GM12892 (cell line): ENCODE data around the gene CDH4.

Experiments used
- DNase-seq: peaks from one replicate; pipeline ENCODE4 v3.0.0; 2011; ENCODE audit not compliant: insufficient read length
- FAIRE-seq: peaks from 2 replicates; lab custom pipeline; 2011; peaks lifted over from hg19 to GRCh38; lab: Jason Lieb, UNC
- POLR2A ChIP-seq: IDR thresholded peaks from 2 replicates; pipeline ENCODE4 v1.6.1; 2011; ENCODE audit warnings: low read depth, low read length, control low read depth
- POLR2AphosphoS5 ChIP-seq: IDR thresholded peaks from 2 replicates; pipeline ENCODE4 v1.6.1; 2011; ENCODE audit warnings: low read depth, low read length, control low read depth
- TAF1 ChIP-seq: IDR thresholded peaks from 2 replicates; pipeline ENCODE4 v1.6.1; 2011; ENCODE audit warnings: low read depth, mild to moderate bottlenecking, control low read depth, low read length, borderline replicate concordance

CDH4 gene

GRCh38 chr20:61780066-61780465 is 528.0 kb downstream of the CDH4 start:
- FAIRE-seq (no peak), DNase-seq (no peak)
- TF ChIP-seq POLR2AphosphoS5 = no peak
- no peak for TF ChIP-seq TAF1
- no peak for TF ChIP-seq POLR2A

GRCh38 chr20:61784801-61785566 is 532.9 kb downstream of the CDH4 start:
- TF ChIP-seq TAF1 (no peak), POLR2A (no peak), POLR2AphosphoS5 (no peak)
- FAIRE-seq = no peak

GRCh38 chr20:61785567-61785816 is 533.4 kb downstream of the CDH4 start:
- FAIRE-seq = no peak
- TF ChIP-seq TAF1 = no peak
- TF ChIP-seq POLR2A = no peak
- no peak for TF ChIP-seq POLR2AphosphoS5
- DNase-seq = no peak

More at GRCh38 chr20:61784801-61785566, 532.9 kb downstream of the CDH4 start:
- no peak for DNase-seq

- TF ChIP-seq POLR2A = no peak
- DNase-seq (no peak), FAIRE-seq (no peak)
Observed at GRCh38 chr20:61786230-61786629, 534.2 kb downstream of the CDH4 start.

- TF ChIP-seq POLR2AphosphoS5 = no peak
- no peak for TF ChIP-seq TAF1
- TF ChIP-seq POLR2A = no peak
- DNase-seq (no peak), FAIRE-seq (no peak)
Observed at GRCh38 chr20:61788343-61788742, 536.3 kb downstream of the CDH4 start.

GRCh38 chr20:61789329-61789728 is 537.3 kb downstream of the CDH4 start:
- FAIRE-seq = no peak

GRCh38 chr20:61790116-61790827 is 538.2 kb downstream of the CDH4 start:
- FAIRE-seq (no peak), DNase-seq (no peak)
- TF ChIP-seq POLR2A (no peak), TAF1 (no peak), POLR2AphosphoS5 (no peak)

More at GRCh38 chr20:61789329-61789728, 537.3 kb downstream of the CDH4 start:
- no peak for TF ChIP-seq POLR2AphosphoS5
- no peak for TF ChIP-seq TAF1
- TF ChIP-seq POLR2A = no peak
- no peak for DNase-seq

GRCh38 chr20:61791995-61792394 is 539.9 kb downstream of the CDH4 start:
- TF ChIP-seq POLR2A = no peak
- no peak for TF ChIP-seq POLR2AphosphoS5
- no peak for TF ChIP-seq TAF1
- FAIRE-seq (no peak), DNase-seq (no peak)

GRCh38 chr20:61795669-61796630 is 543.9 kb downstream of the CDH4 start:
- no peak for DNase-seq
- no peak for FAIRE-seq

GRCh38 chr20:61796738-61797137 is 544.7 kb downstream of the CDH4 start:
- DNase-seq (no peak), FAIRE-seq (no peak)
- TF ChIP-seq POLR2A (no peak), POLR2AphosphoS5 (no peak), TAF1 (no peak)

More at GRCh38 chr20:61795669-61796630, 543.9 kb downstream of the CDH4 start:
- TF ChIP-seq POLR2AphosphoS5 (no peak), POLR2A (no peak), TAF1 (no peak)

GRCh38 chr20:61797200-61797599 is 545.1 kb downstream of the CDH4 start:
- FAIRE-seq (no peak), DNase-seq (no peak)
- TF ChIP-seq POLR2AphosphoS5 = no peak
- TF ChIP-seq POLR2A = no peak
- no peak for TF ChIP-seq TAF1
